Measurements from ENCODE around the gene SEC62.

The SEC62 gene

GRCh38 chr3:170022336-170022735, 55.7 kb downstream of the SEC62 start:
- DNase-seq, result no peak

DNA sequence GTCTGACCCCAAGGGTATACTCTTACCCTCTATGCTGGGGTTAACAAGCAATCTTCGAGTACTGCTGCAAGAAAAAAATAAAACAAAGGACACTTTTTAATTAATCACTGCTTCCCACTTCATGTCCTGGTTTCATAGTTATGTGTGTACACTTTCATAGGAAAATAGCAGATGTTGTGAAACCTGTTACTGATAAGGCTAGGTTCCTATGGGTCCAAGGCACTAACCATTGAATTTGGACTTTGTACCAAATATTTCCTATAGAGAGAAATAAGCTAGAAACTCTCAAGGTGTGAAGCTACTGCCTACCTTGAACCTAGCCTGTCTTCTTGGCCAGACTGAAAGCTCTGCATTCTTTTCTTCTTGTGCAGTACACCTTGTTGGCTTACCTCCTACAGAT, 56.6 kb downstream of the SEC62 start:
- DNase-seq, result no peak

DNA sequence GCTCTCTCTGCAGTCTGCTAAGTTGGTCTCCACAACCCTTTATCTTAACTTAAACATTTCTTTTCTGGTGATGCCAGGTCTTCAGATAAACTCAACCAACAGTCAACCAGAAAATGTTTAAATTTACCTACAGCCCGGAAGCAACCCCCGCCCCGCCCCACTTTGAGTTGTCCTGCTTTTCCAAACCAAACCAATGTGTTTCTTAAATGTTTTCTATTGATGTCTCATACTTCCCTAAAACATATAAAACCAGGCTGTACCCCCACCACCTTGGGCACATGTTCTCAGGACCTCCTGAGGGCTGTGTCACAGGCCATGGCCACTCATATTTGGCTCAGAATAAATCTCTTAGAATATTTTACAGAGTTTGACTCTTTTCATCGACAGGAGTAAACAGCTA, 58.0 kb downstream of the SEC62 start:
- DNase-seq, result no peak

DNA sequence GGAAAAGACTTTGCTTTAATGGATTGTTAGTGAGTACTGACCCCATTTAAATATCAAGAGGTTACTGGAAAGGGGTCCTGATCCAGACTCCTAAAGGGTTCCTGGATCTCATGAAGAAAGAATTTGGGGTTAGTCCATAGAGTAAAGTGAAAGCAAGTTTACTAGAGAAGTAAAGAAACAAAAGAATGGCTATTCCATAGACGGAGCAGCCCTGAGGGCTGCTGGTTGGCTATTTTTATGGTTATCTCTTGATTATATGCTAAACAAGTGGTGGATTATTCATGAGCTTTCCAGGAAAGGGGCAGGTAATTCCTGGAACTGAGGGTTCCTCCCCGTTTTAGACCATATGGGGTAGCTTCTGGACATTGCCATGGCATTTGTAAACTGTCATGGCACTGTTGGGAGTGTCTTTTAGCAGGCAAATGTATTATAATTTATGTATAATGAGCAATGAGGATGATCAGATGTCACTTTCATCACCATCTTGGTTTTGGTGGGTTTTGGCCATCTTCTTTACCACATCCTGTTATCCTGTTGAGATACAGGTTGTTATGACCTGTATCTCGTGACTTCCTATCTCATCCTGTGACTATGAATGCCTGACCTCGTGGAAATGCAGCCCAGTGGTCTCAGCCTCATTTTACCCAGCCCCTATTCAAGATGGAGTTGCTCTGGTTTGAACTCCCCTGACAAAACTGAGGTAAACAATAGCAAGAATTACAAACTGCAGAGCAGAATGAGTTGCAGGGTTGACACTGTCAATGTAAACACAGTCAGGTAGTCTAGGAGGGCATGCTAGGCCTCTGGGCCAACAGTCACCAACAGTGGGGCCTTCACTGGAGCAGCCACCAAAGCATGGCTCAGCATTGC, 60.9 kb downstream of the SEC62 start:
- peak; percentile 21 for DNase-seq

- peak; percentile 73 for DNase-seq
Observed at GRCh38 chr3:170033489-170033888, 66.9 kb downstream of the SEC62 start.

DNA sequence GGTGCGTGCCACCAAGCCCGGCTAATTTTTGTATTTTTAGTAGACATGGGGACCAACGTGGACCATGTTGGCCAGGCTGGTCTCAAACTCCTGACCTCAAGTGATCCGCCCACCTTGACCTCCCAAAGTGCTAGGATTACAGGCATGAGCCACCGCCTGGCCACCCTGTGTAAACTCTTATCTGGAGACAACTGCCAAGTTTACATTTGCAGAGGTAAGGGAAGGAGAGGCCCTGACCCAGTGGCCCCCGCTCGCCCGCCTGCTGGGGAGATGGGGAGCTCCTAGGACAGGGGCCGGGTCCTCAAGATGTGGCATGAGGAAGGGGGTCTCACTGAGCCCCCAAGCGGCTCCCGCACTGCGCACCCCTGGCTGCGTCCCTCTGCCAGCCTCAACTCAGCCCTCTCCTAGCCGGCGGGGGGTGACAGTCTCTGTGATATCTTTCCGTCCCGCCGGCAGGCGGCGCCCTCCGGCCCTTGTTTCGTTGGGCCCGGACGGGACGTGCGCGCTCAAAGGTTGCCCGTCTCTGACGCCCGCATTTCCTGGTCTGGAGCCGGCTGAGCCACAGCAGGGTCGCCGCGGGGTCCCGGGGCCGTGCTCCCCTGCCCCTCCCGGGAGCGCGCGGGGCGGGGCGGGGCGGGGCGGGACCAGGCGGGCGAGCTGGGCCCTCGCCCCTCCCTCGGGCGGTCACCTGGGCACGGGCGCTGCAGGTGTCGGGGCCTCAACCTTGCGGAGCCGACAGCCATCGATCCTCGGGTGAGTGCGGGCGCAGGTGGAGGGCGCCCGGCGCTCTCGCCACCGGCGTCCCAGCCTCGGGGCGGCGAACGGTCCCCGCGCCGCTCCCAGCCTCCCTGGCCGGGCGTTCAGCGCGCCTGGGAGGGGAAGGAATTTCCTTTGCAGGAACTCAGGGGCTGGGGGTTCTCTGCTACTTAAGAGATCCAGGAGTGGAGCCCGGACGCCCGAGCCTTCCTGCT, 71.1 kb downstream of the SEC62 start, which contains the start of gene GPR160:
Gene GPR160 (plus strand): TSS at position 533 of the 971 bp plus-strand sequence. CDS start 45,978 bp downstream, outside the sequence.
- peak; percentile 84 for DNase-seq

DNA sequence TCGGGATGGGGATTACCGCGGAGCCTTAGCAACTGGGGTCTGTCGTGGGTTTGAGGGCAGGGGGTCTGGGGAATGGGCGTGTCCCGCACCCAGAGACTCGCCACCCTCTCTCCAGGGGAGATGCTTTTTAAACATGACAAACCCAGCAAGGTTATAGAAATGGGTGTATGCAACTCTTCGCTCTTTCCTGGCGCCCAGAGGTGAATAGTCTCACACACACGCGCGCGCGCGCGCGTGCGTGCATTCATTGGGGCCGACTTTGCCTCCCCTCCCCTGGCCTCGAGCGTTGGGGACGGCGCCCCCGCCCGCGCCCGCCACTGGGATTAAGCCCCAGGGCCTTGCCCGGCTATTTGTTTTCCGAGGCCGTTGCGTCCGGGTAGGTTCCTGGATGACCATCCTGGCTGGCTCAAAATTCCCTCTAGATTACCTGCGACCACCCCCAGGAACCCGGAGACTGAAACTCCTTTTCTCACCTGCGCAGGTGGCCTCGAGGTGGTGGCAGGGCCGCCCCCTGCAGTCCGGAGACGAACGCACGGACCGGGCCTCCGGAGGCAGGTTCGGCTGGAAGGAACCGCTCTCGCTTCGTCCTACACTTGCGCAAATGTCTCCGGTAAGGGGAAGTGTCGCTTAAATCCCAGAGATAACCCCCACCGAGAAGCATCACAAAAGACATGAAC, 72.0 kb downstream of the SEC62 start:
- DNase-seq, result peak; percentile 34

- DNase-seq, result no peak
Observed at GRCh38 chr3:170040418-170040817, 73.8 kb downstream of the SEC62 start.

DNA sequence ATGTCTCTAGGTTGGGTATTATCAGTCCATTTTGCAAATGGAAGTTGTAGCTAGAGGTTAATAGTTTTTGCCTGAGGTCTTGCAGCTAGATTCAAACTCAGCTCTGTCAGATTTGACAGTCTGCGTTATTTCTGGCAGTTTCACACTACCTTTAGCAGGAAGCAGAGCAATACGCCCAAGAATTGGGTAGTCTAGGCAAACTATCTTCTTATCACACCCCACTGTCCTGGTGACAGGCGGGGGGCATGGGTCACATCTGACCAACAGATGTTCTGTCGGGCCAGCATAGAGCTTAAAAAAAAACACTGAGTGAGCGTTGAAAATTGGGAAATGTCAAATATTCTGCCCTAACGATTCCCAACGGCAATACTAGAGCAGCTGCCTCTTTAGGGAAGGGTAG, 76.9 kb downstream of the SEC62 start:
- DNase-seq, result no peak

- DNase-seq, result no peak
Observed at GRCh38 chr3:170044271-170044670, 77.7 kb downstream of the SEC62 start.

DNA sequence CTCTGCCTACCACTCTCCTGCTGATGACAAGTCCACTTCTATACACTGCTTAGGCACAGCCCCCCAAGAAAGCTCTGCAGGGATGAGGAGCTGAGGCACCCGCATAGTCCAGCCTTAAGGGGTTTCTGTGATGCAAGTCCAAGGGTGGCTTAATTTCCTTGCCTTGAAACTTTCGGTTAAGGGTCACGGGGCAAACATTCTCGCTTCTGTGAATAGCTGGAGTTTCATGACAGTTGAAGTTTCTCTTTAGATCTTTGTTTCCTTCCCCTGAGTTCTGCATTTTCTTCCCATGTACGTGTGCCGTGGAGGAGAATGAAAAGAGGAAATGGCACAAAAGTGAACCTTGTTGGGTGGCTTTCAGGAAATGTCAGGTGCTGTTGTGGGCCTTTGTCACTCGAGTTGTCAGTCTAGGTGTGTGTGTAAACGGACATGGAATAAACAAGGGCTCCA, 78.2 kb downstream of the SEC62 start:
- DNase-seq, result peak; percentile 5

- no peak for DNase-seq
Observed at GRCh38 chr3:170046269-170047132, 79.9 kb downstream of the SEC62 start.

- DNase-seq, result no peak
Observed at GRCh38 chr3:170047133-170047404, 80.5 kb downstream of the SEC62 start.
